HEK293 (cell line): ENCODE measurements around the gene HAUS6.

ENCODE experiments used
- CTCF ChIA-PET: fragments of 350-600 bp; formaldehyde crosslinking; extraction: SDS; loops from one replicate; lab custom pipeline; 2021; ENCODE audit warnings: antibody characterized with exemption; lab: Yijun Ruan, JAX
- POLR2A ChIA-PET: fragments of 300-600 bp; formaldehyde crosslinking; extraction: SDS; loops from one replicate; lab custom pipeline; 2020; ENCODE audit warnings: antibody characterized with exemption, inconsistent platforms; lab: Yijun Ruan, JAX
- H3K27ac ChIP-seq: fragments of 200-500 bp; sonication (Bioruptor generic); 2 replicates; pipeline ENCODE4 v1.5.1; 2014; ENCODE audit warnings: low read depth, low read length, control low read depth, inconsistent platforms; ENCODE audit errors: extremely low read depth
- H3K36me3 ChIP-seq, 2 experiments: fragments of 200-500 bp in 1 of 2; sonication (Bioruptor generic) in 1 of 2; 1 replicate in 1 of 2; 2 replicates in 1 of 2; pipeline ENCODE4 v1.5.1; 2014 to 2017; ENCODE audit warnings: inconsistent platforms in 2 of 2, low read length in 2 of 2; ENCODE audit not compliant: control insufficient read depth in 2 of 2, insufficient read depth in 1 of 2
- H3K4me1 ChIP-seq: fragments of 200-500 bp; sonication (Bioruptor generic); 2 replicates; pipeline ENCODE4 v1.5.1; 2014; ENCODE audit warnings: mild to moderate bottlenecking, low read length, inconsistent platforms; ENCODE audit not compliant: control insufficient read depth, insufficient read depth
- H3K4me3 ChIP-seq: 2 replicates; pipeline ENCODE4 v1.5.1; 2011; ENCODE audit warnings: low read depth, mild to moderate bottlenecking, control low read depth, low read length, moderate library complexity
- H3K9me3 ChIP-seq: fragments of 200-500 bp; sonication (Bioruptor generic); 2 replicates; pipeline ENCODE4 v1.5.1; 2014; ENCODE audit warnings: low read depth, low read length, inconsistent platforms; ENCODE audit not compliant: control insufficient read depth, insufficient read depth
- TSHZ1 ChIP-seq: fragments of 450-650 bp; formaldehyde crosslinking; IDR thresholded peaks from 2 replicates; pipeline ENCODE4 v1.5.1; 2016; ENCODE audit warnings: missing biosample characterization, missing genetic modification characterization, borderline replicate concordance
- WT1 ChIP-seq: fragments of 450-650 bp; formaldehyde crosslinking; IDR thresholded peaks from 2 replicates; pipeline ENCODE4 v1.5.1; 2016; ENCODE audit warnings: missing biosample characterization, missing genetic modification characterization
- ZBTB1 ChIP-seq: fragments of 450-650 bp; formaldehyde crosslinking; IDR thresholded peaks from 2 replicates; pipeline ENCODE4 v1.5.1; 2016; ENCODE audit warnings: missing biosample characterization, missing genetic modification characterization
- ZNF473 ChIP-seq: fragments of 450-650 bp; formaldehyde crosslinking; IDR thresholded peaks from 2 replicates; pipeline ENCODE4 v1.5.1; 2017; ENCODE audit warnings: missing biosample characterization, missing genetic modification characterization
- ZNF514 ChIP-seq: fragments of 450-650 bp; formaldehyde crosslinking; IDR thresholded peaks from 2 replicates; pipeline ENCODE4 v1.5.1; 2016; ENCODE audit warnings: missing biosample characterization, missing genetic modification characterization
- ZNF521 ChIP-seq: fragments of 450-650 bp; formaldehyde crosslinking; IDR thresholded peaks from 2 replicates; pipeline ENCODE4 v1.5.1; 2017; ENCODE audit warnings: missing biosample characterization, mild to moderate bottlenecking, missing genetic modification characterization
- ZNF555 ChIP-seq: fragments of 450-650 bp; formaldehyde crosslinking; conservative IDR thresholded peaks from 2 replicates; pipeline ENCODE4 v1.5.1; 2017; ENCODE audit warnings: missing biosample characterization, mild to moderate bottlenecking, missing genetic modification characterization, inconsistent platforms
- ZNF600 ChIP-seq: fragments of 450-650 bp; formaldehyde crosslinking; IDR thresholded peaks from 2 replicates; pipeline ENCODE4 v1.5.1; 2016; ENCODE audit warnings: missing biosample characterization, missing genetic modification characterization
- ZNF623 ChIP-seq: fragments of 450-650 bp; formaldehyde crosslinking; IDR thresholded peaks from 2 replicates; pipeline ENCODE4 v1.5.1; 2016; ENCODE audit warnings: missing biosample characterization, missing genetic modification characterization
- ZNF76 ChIP-seq: fragments of 450-650 bp; formaldehyde crosslinking; IDR thresholded peaks from 2 replicates; pipeline ENCODE4; 2016; ENCODE audit warnings: low read depth, missing biosample characterization, missing genetic modification characterization, borderline replicate concordance
- ZNF792 ChIP-seq: fragments of 450-650 bp; formaldehyde crosslinking; IDR thresholded peaks from 2 replicates; pipeline ENCODE4 v1.5.1; 2016; ENCODE audit warnings: missing biosample characterization, missing genetic modification characterization
- ZSCAN16 ChIP-seq: fragments of 450-650 bp; formaldehyde crosslinking; IDR thresholded peaks from 2 replicates; pipeline ENCODE4 v1.5.1; 2016; ENCODE audit warnings: missing biosample characterization, missing genetic modification characterization
- ZSCAN18 ChIP-seq: fragments of 450-650 bp; formaldehyde crosslinking; IDR thresholded peaks from 2 replicates; pipeline ENCODE4 v1.5.1; 2016; ENCODE audit warnings: missing biosample characterization, missing genetic modification characterization
- ZSCAN30 ChIP-seq: fragments of 450-650 bp; IDR thresholded peaks from 2 replicates; pipeline ENCODE4 v1.5.1; 2018; ENCODE audit warnings: missing biosample characterization, mild to moderate bottlenecking, missing genetic modification characterization, moderate library complexity
- ZXDB ChIP-seq: fragments of 450-650 bp; formaldehyde crosslinking; IDR thresholded peaks from 2 replicates; pipeline ENCODE4 v1.5.1; 2016; ENCODE audit warnings: missing biosample characterization, missing genetic modification characterization
- TF ChIP-seq, protein P1 (sequence below): fragments of 450-650 bp; formaldehyde crosslinking; IDR thresholded peaks from 2 replicates; pipeline ENCODE4 v1.5.1; 2016; ENCODE audit warnings: missing biosample characterization, missing genetic modification characterization
- TF ChIP-seq, protein P2 (sequence below): fragments of 450-650 bp; formaldehyde crosslinking; conservative IDR thresholded peaks from 2 replicates; pipeline ENCODE4 v1.5.1; 2016; ENCODE audit warnings: low read depth, missing biosample characterization, missing genetic modification characterization

Gene HAUS6

DNA sequence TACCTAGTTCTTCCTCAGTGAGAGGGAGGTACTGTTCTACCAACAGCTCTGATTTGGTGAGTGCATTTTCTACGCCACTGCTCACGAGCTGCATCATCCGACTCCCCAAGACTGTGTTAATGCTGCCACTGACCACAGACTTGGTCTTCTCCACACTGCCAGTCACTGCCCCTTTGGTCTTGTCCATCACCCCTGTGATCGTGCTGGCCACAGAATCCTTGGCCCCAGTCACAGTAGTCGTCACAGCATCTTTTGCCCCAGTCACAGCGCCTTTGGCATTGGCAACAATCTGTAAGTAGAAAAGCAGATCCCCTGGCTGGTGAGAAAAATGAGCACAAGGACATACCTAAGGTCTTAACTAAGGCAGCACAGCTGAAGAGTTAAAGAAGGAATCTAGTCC is 18.2 kb upstream of the HAUS6 start (continued):
- no peak for TF ChIP-seq ZNF600 (tag by site-specific recombination)
- TF ChIP-seq ZNF555 (tag by site-specific recombination): no peak
- TF ChIP-seq, protein P1, sequence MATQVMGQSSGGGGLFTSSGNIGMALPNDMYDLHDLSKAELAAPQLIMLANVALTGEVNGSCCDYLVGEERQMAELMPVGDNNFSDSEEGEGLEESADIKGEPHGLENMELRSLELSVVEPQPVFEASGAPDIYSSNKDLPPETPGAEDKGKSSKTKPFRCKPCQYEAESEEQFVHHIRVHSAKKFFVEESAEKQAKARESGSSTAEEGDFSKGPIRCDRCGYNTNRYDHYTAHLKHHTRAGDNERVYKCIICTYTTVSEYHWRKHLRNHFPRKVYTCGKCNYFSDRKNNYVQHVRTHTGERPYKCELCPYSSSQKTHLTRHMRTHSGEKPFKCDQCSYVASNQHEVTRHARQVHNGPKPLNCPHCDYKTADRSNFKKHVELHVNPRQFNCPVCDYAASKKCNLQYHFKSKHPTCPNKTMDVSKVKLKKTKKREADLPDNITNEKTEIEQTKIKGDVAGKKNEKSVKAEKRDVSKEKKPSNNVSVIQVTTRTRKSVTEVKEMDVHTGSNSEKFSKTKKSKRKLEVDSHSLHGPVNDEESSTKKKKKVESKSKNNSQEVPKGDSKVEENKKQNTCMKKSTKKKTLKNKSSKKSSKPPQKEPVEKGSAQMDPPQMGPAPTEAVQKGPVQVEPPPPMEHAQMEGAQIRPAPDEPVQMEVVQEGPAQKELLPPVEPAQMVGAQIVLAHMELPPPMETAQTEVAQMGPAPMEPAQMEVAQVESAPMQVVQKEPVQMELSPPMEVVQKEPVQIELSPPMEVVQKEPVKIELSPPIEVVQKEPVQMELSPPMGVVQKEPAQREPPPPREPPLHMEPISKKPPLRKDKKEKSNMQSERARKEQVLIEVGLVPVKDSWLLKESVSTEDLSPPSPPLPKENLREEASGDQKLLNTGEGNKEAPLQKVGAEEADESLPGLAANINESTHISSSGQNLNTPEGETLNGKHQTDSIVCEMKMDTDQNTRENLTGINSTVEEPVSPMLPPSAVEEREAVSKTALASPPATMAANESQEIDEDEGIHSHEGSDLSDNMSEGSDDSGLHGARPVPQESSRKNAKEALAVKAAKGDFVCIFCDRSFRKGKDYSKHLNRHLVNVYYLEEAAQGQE: no peak
- no peak for TF ChIP-seq ZBTB1 (tag by site-specific recombination)
- no peak for TF ChIP-seq ZSCAN18 (tag by site-specific recombination)
- TF ChIP-seq ZNF521 (tag by site-specific recombination): no peak
- TF ChIP-seq ZNF792 (tag by site-specific recombination): no peak

GRCh38 chr9:19119801-19120440 is 17.2 kb upstream of the HAUS6 start:
- ChIA-PET POLR2A (no interaction called here), CTCF (interaction anchor here (0.6 to 1.1 kb wide), 3 partner anchors 16 to 883 kb away, joined by 3 to 4 read pairs (median 4); no protein-coding TSS in a partner anchor)
- Histone ChIP-seq H3K4me3 (no peak overlapping the region), H3K9me3 (no peaks in the 10 kb centered on the region), H3K36me3 (peaks cover 0 to 23% of the 10 kb centered on the region in 2 experiments; a peak in 1 of 3 replicates), H3K27ac (no peak overlapping the region), H3K4me1 (no peaks in the 10 kb centered on the region)
- TF ChIP-seq, protein P2, sequence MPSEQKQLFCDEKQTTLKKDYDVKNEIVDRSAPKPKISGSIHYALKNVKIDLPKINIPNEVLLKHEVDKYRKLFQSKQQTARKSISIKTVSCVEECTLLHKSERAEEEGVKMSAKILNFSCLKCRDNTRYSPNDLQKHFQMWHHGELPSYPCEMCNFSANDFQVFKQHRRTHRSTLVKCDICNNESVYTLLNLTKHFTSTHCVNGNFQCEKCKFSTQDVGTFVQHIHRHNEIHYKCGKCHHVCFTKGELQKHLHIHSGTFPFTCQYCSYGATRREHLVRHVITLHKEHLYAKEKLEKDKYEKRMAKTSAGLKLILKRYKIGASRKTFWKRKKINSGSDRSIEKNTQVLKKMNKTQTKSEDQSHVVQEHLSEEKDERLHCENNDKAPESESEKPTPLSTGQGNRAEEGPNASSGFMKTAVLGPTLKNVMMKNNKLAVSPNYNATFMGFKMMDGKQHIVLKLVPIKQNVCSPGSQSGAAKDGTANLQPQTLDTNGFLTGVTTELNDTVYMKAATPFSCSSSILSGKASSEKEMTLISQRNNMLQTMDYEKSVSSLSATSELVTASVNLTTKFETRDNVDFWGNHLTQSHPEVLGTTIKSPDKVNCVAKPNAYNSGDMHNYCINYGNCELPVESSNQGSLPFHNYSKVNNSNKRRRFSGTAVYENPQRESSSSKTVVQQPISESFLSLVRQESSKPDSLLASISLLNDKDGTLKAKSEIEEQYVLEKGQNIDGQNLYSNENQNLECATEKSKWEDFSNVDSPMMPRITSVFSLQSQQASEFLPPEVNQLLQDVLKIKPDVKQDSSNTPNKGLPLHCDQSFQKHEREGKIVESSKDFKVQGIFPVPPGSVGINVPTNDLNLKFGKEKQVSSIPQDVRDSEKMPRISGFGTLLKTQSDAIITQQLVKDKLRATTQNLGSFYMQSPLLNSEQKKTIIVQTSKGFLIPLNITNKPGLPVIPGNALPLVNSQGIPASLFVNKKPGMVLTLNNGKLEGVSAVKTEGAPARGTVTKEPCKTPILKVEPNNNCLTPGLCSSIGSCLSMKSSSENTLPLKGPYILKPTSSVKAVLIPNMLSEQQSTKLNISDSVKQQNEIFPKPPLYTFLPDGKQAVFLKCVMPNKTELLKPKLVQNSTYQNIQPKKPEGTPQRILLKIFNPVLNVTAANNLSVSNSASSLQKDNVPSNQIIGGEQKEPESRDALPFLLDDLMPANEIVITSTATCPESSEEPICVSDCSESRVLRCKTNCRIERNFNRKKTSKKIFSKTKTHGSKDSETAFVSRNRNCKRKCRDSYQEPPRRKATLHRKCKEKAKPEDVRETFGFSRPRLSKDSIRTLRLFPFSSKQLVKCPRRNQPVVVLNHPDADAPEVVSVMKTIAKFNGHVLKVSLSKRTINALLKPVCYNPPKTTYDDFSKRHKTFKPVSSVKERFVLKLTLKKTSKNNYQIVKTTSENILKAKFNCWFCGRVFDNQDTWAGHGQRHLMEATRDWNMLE: no peak
- TF ChIP-seq ZSCAN30 (tag by site-specific recombination) (no peak), WT1 (no peak), ZXDB (tag by site-specific recombination) (no peak), ZNF76 (tag by site-specific recombination) (no peak), ZNF514 (no peak), ZNF623 (tag by site-specific recombination) (no peak), ZNF473 (tag by site-specific recombination) (no peak), ZSCAN16 (tag by site-specific recombination) (no peak), ZNF555 (tag by site-specific recombination) (no peak), TSHZ1 (no peak)
- TF ChIP-seq, protein P1: no peak
